GM12878 (cell line): ENCODE data around the gene EXO1. TPM values are rescaled to one million over a fixed set of nuclear protein-coding genes. Genes with fewer than 3 reads are reported as not detected.

Experiments used
- ATAC-seq: fragments of 200-7000 bp; cut with Tn5 transposase; 3 replicates; pipeline ENCODE4 v1.9.1; 2020; ENCODE audit warnings: mild to moderate bottlenecking, moderate library complexity
- BruUV-seq: library from RNA; stranded (reverse); fragments of 400-500 nt; replicated peaks from 2 replicates; lab custom pipeline; 2021; lab: Mats Ljungman, UMichigan
- CTCF ChIA-PET: fragments of 300-600 bp; sonication (Branson Sonifier 250); formaldehyde crosslinking; extraction: SDS; loops from one replicate; lab custom pipeline; 2021; ENCODE audit warnings: inconsistent platforms; lab: Yijun Ruan, JAX
- POLR2A ChIA-PET: fragments of 350-600 bp; formaldehyde crosslinking; extraction: SDS; loops from one replicate; lab custom pipeline; 2021; ENCODE audit warnings: inconsistent platforms; lab: Charles Lee
- RAD21 ChIA-PET: fragments of 300-600 bp; sonication (Branson Sonifier 250); formaldehyde crosslinking; loops from one replicate; lab custom pipeline; 2023; ENCODE audit warnings: antibody characterized with exemption; ENCODE audit not compliant: unreplicated experiment; lab: Charles Lee
- SMC1A ChIA-PET: fragments of 300-600 bp; sonication (Branson Sonifier 250); formaldehyde crosslinking; loops from one replicate; lab custom pipeline; 2023; ENCODE audit not compliant: unreplicated experiment, uncharacterized antibody; lab: Charles Lee
- DNase-seq: peaks from one replicate; pipeline ENCODE4 v3.0.0-alpha.2; 2011; ENCODE audit warnings: low read depth, low spot score
- FAIRE-seq: peaks from 3 replicates; lab custom pipeline; 2011; peaks lifted over from hg19 to GRCh38; lab: Jason Lieb, UNC
- H2AFZ ChIP-seq: 2 replicates; pipeline ENCODE4 v1.6.0; 2011; ENCODE audit warnings: low read depth, low read length, control low read depth; ENCODE audit not compliant: control insufficient read depth
- H3K27ac ChIP-seq: 2 replicates; pipeline ENCODE4 v1.5.1; 2011; ENCODE audit warnings: control low read depth; ENCODE audit not compliant: control insufficient read depth, insufficient read depth
- H3K27me3 ChIP-seq, 2 experiments: replicated peaks in 1 of 2; 2 replicates each; pipeline versions ENCODE4 v1.6.0 to v1.6.1; 2011; ENCODE audit warnings: low read length in 1 of 2; ENCODE audit not compliant: control insufficient read depth in 2 of 2, insufficient read depth in 2 of 2
- H3K36me3 ChIP-seq, 2 experiments: 2 replicates each; pipeline ENCODE4 v1.5.1; 2011; ENCODE audit warnings: low read length in 1 of 2; ENCODE audit not compliant: control insufficient read depth in 2 of 2, insufficient read depth in 2 of 2
- H3K4me1 ChIP-seq: 2 replicates; pipeline ENCODE4 v1.6.1; 2011; ENCODE audit warnings: mild to moderate bottlenecking, low read length, moderate library complexity, mixed read lengths; ENCODE audit not compliant: control insufficient read depth, insufficient read depth
- H3K4me2 ChIP-seq: 2 replicates; pipeline ENCODE4 v1.6.0; 2011; ENCODE audit warnings: control low read depth; ENCODE audit not compliant: control insufficient read depth, insufficient read depth
- H3K4me3 ChIP-seq: fragments of 200-600 bp; sonication (generic); 2 replicates; pipeline ENCODE4 v1.5.1; 2016
- H3K79me2 ChIP-seq: 2 replicates; pipeline ENCODE4 v1.6.0; 2011; ENCODE audit warnings: low read length; ENCODE audit not compliant: control insufficient read depth, insufficient read depth
- H3K9ac ChIP-seq: 2 replicates; pipeline ENCODE4 v1.8.0; 2011; ENCODE audit warnings: low read length, control low read depth, mixed read lengths; ENCODE audit not compliant: control insufficient read depth, insufficient read depth
- H3K9me3 ChIP-seq: replicated peaks from 3 replicates; pipeline ENCODE4 v1.5.1; 2011; ENCODE audit warnings: mild to moderate bottlenecking, low read length; ENCODE audit not compliant: control insufficient read depth, insufficient read depth
- H4K20me1 ChIP-seq: 2 replicates; pipeline ENCODE4 v1.6.0; 2011; ENCODE audit not compliant: control insufficient read depth, insufficient read depth
- CBX3 ChIP-seq: fragments of 200-600 bp; sonication (generic); IDR thresholded peaks from 2 replicates; pipeline ENCODE4 v1.6.1; 2016; ENCODE audit warnings: low read depth, borderline replicate concordance
- CREM ChIP-seq: IDR thresholded peaks from 2 replicates; pipeline ENCODE4 v1.6.1; 2014; ENCODE audit warnings: antibody characterized with exemption, low read depth
- CUX1 ChIP-seq: IDR thresholded peaks from 2 replicates; pipeline ENCODE4 v1.6.1; 2012; ENCODE audit warnings: improper control_type of control experiment, low read depth, low read length; ENCODE audit not compliant: insufficient replicate concordance
- EZH2 ChIP-seq: IDR thresholded peaks from 2 replicates; pipeline ENCODE4 v1.6.1; 2012; ENCODE audit warnings: low read depth, mild to moderate bottlenecking, control low read depth, inconsistent platforms, low read length, borderline replicate concordance; ENCODE audit not compliant: control insufficient read depth
- RUNX3 ChIP-seq: IDR thresholded peaks from 2 replicates; pipeline ENCODE4 v1.6.1; 2012; ENCODE audit warnings: low read length, inconsistent platforms
- TAF1 ChIP-seq: IDR thresholded peaks from 2 replicates; pipeline ENCODE4 v1.6.1; 2011; ENCODE audit warnings: mild to moderate bottlenecking, low read depth, low read length, borderline replicate concordance
- WGBS: methylation state at CpG from one replicate; pipeline ENCODE4 v1.1.6; 2016; ENCODE audit warnings: low lambda C conversion rate; ENCODE audit not compliant: insufficient replicate concordance, insufficient coverage; ENCODE audit errors: missing lambda C conversion rate; 5-methylcytosine and 5-hydroxymethylcytosine counted together
- in situ Hi-C: fragments of 300-500 bp; cut with MboI; formaldehyde crosslinking; loops from 9 replicates; pipeline ENCODE4 v1.14.3; 2018; ENCODE audit warnings: mixed read lengths
- intact Hi-C: fragments of 100-400 bp; cut with micrococcal nuclease; formaldehyde crosslinking; loops from one replicate; pipeline ENCODE4 v1.14.2; 2022; ENCODE audit not compliant: unreplicated experiment
- polyA plus RNA-seq, 11 experiments: library from polyadenylated mRNA; depleted of rRNA in 4 of 11; unstranded in 6 of 11; stranded (reverse) in 5 of 11; fragments of >200 nt; fragmentation: Nextera tagmentation in 4 of 11; fragmentation: Illumina TruSeq in 1 of 11; extraction: Ambion mirVana in 4 of 11; extraction: Trizol in 1 of 11; gene quantifications; 1 replicate in 1 of 11; 2 replicates in 10 of 11; pipeline versions ENCODE4 v1.2.1 to v1.2.3, GENCODE V29; 2011 to 2016; ENCODE audit warnings: inconsistent platforms in 2 of 11, missing spikeins in 2 of 11, low read depth in 1 of 11
- total RNA-seq, 4 experiments: library from RNA; depleted of rRNA in 3 of 4; stranded (reverse); fragments of >200 nt in 3 of 4; fragmentation: Illumina TruSeq in 1 of 4; extraction: Trizol in 1 of 4; gene quantifications; 2 replicates each; pipeline versions ENCODE4 v1.2.1 to v1.2.3, GENCODE V29; 2013 to 2021
- TF ChIP-seq, protein P1 (sequence below), 3 experiments: IDR thresholded peaks in 2 of 3; conservative IDR thresholded peaks in 1 of 3; 2 replicates each; pipeline ENCODE4 v1.5.1; 2011; ENCODE audit warnings: low read depth in 3 of 3, low read length in 3 of 3, mild to moderate bottlenecking in 3 of 3, control low read depth in 2 of 3, moderate library complexity in 2 of 3, inconsistent platforms in 1 of 3, mixed read lengths in 1 of 3; ENCODE audit not compliant: control insufficient read depth in 2 of 3, insufficient read depth in 1 of 3; ENCODE audit errors: extremely low read depth in 1 of 3
- TF ChIP-seq, protein P2 (sequence below): fragments of 450-650 bp; IDR thresholded peaks from 2 replicates; pipeline ENCODE4 v1.6.1; 2017; ENCODE audit warnings: mild to moderate bottlenecking, moderate library complexity
- TF ChIP-seq, protein P3 (sequence below): fragments of 450-650 bp; IDR thresholded peaks from 2 replicates; pipeline ENCODE4 v1.6.1; 2017; ENCODE audit warnings: low read depth, mild to moderate bottlenecking, moderate library complexity

The EXO1 gene
- total and polyA plus RNA-seq, 10 of the 15 experiments (the other 5 are each of a cell fraction or from before 2014, with no cell fraction given) = 8.7 to 43.4 (median 30.6) TPM

GRCh38 chr1:241817956-241818612 lies 29.9 kb upstream of the EXO1 start:
- H3K4me2 ChIP-seq = no peak overlapping the region
- no peaks in the 10 kb centered on the region; a peak in 1 of 4 replicates for H3K27me3 ChIP-seq
- ChIA-PET RAD21 (no interaction called here), POLR2A (no interaction called here), CTCF (no interaction called here), SMC1A (interaction anchor here (1.6 kb wide), 1 partner anchor 18 kb away, joined by 3 read pairs; no protein-coding TSS in a partner anchor)
- BruUV-seq = no TSS peak
- H3K9ac ChIP-seq = no peak overlapping the region
- no peak overlapping the region for H3K4me3 ChIP-seq
- intact Hi-C loops = no loop called here
- no peaks in the 10 kb centered on the region for H3K36me3 ChIP-seq
- no peak overlapping the region for H2AFZ ChIP-seq
- WGBS = 0% methylated on average over 3 of the region's 3 CpGs
- in situ Hi-C loops = no loop called here
- H3K9me3 ChIP-seq = no peaks in the 10 kb centered on the region
- H3K79me2 ChIP-seq = no peaks in the 10 kb centered on the region
- no peak for FAIRE-seq
- H4K20me1 ChIP-seq = no peaks in the 10 kb centered on the region
- DNase-seq = no peak
- H3K27ac ChIP-seq = no peak overlapping the region
- peak; percentile 36; the same call in 2 of the 3 replicates for ATAC-seq
- no peaks in the 10 kb centered on the region; the same call in 1 of the 2 replicates for H3K4me1 ChIP-seq
- no peak for TF ChIP-seq CREM
- TF ChIP-seq, protein P1, sequence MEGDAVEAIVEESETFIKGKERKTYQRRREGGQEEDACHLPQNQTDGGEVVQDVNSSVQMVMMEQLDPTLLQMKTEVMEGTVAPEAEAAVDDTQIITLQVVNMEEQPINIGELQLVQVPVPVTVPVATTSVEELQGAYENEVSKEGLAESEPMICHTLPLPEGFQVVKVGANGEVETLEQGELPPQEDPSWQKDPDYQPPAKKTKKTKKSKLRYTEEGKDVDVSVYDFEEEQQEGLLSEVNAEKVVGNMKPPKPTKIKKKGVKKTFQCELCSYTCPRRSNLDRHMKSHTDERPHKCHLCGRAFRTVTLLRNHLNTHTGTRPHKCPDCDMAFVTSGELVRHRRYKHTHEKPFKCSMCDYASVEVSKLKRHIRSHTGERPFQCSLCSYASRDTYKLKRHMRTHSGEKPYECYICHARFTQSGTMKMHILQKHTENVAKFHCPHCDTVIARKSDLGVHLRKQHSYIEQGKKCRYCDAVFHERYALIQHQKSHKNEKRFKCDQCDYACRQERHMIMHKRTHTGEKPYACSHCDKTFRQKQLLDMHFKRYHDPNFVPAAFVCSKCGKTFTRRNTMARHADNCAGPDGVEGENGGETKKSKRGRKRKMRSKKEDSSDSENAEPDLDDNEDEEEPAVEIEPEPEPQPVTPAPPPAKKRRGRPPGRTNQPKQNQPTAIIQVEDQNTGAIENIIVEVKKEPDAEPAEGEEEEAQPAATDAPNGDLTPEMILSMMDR (IDR thresholded peaks at IDR 0.05 in 2 of 3, conservative IDR thresholded peaks at IDR 0.05 in 1 of 3; ENCODE audit: control insufficient read depth in 2 of 3, extremely low read depth in 1 of 3, insufficient read depth in 1 of 3, low read depth in 3 of 3, low read length in 3 of 3) = no peak
- TF ChIP-seq TAF1 = no peak
- TF ChIP-seq CBX3 = no peak
- peak; percentile 10; the same call in 1 of the 2 replicates for TF ChIP-seq RUNX3
- TF ChIP-seq, protein P2, sequence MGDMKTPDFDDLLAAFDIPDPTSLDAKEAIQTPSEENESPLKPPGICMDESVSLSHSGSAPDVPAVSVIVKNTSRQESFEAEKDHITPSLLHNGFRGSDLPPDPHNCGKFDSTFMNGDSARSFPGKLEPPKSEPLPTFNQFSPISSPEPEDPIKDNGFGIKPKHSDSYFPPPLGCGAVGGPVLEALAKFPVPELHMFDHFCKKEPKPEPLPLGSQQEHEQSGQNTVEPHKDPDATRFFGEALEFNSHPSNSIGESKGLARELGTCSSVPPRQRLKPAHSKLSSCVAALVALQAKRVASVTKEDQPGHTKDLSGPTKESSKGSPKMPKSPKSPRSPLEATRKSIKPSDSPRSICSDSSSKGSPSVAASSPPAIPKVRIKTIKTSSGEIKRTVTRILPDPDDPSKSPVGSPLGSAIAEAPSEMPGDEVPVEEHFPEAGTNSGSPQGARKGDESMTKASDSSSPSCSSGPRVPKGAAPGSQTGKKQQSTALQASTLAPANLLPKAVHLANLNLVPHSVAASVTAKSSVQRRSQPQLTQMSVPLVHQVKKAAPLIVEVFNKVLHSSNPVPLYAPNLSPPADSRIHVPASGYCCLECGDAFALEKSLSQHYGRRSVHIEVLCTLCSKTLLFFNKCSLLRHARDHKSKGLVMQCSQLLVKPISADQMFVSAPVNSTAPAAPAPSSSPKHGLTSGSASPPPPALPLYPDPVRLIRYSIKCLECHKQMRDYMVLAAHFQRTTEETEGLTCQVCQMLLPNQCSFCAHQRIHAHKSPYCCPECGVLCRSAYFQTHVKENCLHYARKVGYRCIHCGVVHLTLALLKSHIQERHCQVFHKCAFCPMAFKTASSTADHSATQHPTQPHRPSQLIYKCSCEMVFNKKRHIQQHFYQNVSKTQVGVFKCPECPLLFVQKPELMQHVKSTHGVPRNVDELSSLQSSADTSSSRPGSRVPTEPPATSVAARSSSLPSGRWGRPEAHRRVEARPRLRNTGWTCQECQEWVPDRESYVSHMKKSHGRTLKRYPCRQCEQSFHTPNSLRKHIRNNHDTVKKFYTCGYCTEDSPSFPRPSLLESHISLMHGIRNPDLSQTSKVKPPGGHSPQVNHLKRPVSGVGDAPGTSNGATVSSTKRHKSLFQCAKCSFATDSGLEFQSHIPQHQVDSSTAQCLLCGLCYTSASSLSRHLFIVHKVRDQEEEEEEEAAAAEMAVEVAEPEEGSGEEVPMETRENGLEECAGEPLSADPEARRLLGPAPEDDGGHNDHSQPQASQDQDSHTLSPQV = no peak
- TF ChIP-seq EZH2 = no peak
- no peak for TF ChIP-seq CUX1
- TF ChIP-seq, protein P3, sequence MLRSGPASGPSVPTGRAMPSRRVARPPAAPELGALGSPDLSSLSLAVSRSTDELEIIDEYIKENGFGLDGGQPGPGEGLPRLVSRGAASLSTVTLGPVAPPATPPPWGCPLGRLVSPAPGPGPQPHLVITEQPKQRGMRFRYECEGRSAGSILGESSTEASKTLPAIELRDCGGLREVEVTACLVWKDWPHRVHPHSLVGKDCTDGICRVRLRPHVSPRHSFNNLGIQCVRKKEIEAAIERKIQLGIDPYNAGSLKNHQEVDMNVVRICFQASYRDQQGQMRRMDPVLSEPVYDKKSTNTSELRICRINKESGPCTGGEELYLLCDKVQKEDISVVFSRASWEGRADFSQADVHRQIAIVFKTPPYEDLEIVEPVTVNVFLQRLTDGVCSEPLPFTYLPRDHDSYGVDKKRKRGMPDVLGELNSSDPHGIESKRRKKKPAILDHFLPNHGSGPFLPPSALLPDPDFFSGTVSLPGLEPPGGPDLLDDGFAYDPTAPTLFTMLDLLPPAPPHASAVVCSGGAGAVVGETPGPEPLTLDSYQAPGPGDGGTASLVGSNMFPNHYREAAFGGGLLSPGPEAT = 0 out of 2 replicates have a peak, but pooled peaks have one; percentile 33
